Mesothelial cell of epicardium (in vitro differentiated cells): ENCODE results near the gene GAL3ST1. TPM values are rescaled to one million over a fixed set of nuclear protein-coding genes. Genes with fewer than 3 reads are reported as not detected.
"Not testable (repeated sequence)": the region's sequence is repeated elsewhere in the genome, so short reads cannot be mapped to it uniquely, and the experiment has no call there.

Experiments used
- DNase-seq, 2 experiments: peaks; one replicate each; pipeline ENCODE4 v3.0.0; 2021; ENCODE audit warnings: low spot score in 2 of 2; ENCODE audit not compliant: unreplicated experiment in 2 of 2
- H3K27ac Mint-ChIP-seq: 2 replicates; pipeline ENCODE4 v1.8.0; 2021; ENCODE audit warnings: mixed read lengths
- H3K27me3 Mint-ChIP-seq: 2 replicates; pipeline ENCODE4 v1.8.0; 2021; ENCODE audit warnings: low read depth, mixed read lengths
- H3K36me3 Mint-ChIP-seq: 2 replicates; pipeline ENCODE4 v1.8.0; 2021; ENCODE audit warnings: mixed read lengths
- H3K4me1 Mint-ChIP-seq: 2 replicates; pipeline ENCODE4 v1.8.0; 2021; ENCODE audit warnings: mixed read lengths
- H3K4me3 Mint-ChIP-seq: 2 replicates; pipeline ENCODE4 v1.8.0; 2021; ENCODE audit warnings: mild to moderate bottlenecking, moderate library complexity, mixed read lengths
- H3K9me3 Mint-ChIP-seq: 2 replicates; pipeline ENCODE4 v1.8.0; 2021; ENCODE audit warnings: mixed read lengths
- total RNA-seq: library from RNA; stranded (reverse); gene quantifications from 3 replicates; pipeline ENCODE4 v1.2.1, GENCODE V29; 2021
- TF ChIP-seq, protein P1 (sequence below): fragments of 200-600 bp; sonication (generic); IDR thresholded peaks from one replicate; pipeline ENCODE4 v1.5.0; 2021; ENCODE audit warnings: antibody characterized with exemption; ENCODE audit not compliant: unreplicated experiment

GAL3ST1 gene, protein sequence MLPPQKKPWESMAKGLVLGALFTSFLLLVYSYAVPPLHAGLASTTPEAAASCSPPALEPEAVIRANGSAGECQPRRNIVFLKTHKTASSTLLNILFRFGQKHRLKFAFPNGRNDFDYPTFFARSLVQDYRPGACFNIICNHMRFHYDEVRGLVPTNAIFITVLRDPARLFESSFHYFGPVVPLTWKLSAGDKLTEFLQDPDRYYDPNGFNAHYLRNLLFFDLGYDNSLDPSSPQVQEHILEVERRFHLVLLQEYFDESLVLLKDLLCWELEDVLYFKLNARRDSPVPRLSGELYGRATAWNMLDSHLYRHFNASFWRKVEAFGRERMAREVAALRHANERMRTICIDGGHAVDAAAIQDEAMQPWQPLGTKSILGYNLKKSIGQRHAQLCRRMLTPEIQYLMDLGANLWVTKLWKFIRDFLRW
- 0.36 to 0.81 TPM (median 0.40 TPM) in 3 replicates for total RNA-seq

DNA sequence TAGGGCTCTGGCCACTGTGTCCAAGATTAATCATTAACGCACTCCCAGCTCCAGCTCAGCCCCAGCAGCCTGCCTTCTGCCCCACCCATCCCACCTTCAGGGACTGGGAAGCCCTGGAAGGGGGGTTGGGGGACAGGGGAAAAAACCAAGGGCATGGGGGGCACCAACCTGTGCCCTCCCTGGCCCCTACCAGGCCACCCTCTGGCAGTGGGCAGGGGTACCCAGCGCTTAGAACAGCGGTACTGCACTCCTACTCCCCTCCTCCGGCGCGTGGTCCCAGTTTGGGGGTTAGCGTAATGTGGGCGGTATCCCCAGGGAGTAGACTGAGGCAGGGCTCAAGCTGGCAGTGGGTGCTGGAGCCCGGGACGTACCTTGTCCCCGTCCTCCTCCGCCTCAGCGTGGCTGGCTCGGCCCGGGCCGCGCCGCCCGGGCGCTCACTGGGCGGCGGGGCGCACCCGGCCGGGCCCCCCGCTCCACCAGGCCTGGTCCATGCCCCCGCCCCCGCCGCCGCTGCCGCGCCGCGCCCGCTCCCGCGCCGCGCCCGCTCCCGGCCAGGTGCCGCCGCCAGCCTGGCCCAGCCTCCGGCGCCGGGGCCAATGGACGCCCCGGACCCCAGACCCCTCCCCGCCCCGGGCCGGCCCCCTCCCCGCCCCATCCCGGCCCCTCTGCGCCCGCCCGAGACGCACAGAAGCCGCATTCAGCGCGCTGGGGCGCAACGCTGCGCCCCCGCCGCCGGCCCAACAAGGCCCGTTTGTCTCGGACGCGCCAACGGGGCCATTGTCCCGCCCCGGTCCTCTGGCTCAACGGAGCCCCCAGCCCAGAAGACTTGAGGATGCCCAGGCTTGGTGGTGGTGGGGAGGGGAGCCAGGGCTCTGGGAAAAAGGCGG lies at the start of gene GAL3ST1:
Gene GAL3ST1, minus strand, starts transcription at position 571 of the 887 bp plus-strand sequence. CDS start 17,273 bp downstream, outside the sequence.
- Mint-ChIP-seq H3K36me3 (peaks cover 15% of the 10 kb centered on the region), H3K4me1 (peaks cover 2% of the 10 kb centered on the region), H3K27ac (no peak within 1 kb of the TSS), H3K27me3 (peaks cover 39% of the 10 kb centered on the region), H3K9me3 (no peaks in the 10 kb centered on the region), H3K4me3 (peak within 1 kb of the TSS; percentile 68)
- TF ChIP-seq, protein P1, sequence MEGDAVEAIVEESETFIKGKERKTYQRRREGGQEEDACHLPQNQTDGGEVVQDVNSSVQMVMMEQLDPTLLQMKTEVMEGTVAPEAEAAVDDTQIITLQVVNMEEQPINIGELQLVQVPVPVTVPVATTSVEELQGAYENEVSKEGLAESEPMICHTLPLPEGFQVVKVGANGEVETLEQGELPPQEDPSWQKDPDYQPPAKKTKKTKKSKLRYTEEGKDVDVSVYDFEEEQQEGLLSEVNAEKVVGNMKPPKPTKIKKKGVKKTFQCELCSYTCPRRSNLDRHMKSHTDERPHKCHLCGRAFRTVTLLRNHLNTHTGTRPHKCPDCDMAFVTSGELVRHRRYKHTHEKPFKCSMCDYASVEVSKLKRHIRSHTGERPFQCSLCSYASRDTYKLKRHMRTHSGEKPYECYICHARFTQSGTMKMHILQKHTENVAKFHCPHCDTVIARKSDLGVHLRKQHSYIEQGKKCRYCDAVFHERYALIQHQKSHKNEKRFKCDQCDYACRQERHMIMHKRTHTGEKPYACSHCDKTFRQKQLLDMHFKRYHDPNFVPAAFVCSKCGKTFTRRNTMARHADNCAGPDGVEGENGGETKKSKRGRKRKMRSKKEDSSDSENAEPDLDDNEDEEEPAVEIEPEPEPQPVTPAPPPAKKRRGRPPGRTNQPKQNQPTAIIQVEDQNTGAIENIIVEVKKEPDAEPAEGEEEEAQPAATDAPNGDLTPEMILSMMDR, result no peak
- no peak for DNase-seq

GRCh38 chr22:30619909-30620308 lies 45.4 kb upstream of the GAL3ST1 start:
- H3K36me3 Mint-ChIP-seq, result peaks cover 14% of the 10 kb centered on the region
- H3K4me3 Mint-ChIP-seq, DNase-seq, H3K27ac Mint-ChIP-seq, H3K9me3 Mint-ChIP-seq, H3K27me3 Mint-ChIP-seq, H3K4me1 Mint-ChIP-seq: not testable (repeated sequence)

DNA sequence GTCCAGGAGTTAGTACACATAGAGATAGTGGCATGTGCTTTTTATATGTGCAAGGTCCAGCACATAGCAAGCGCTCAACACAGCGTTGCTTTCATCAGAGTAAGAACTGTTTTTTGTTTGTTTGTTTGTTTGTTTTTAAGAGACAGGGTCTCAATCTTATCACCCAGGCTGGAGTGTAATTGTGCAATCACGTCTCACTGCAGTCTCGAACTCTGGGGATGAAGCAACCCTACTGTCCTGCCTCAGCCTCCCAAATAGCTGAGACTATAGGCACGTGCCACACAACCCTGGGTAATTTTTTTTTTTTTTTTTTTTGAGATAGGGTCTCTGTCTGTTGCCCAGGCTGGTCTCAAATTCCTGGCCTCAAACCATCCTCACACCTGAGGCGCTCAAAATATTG lies 43.4 kb upstream of the GAL3ST1 start:
- TF ChIP-seq, protein P1, result no peak
- H3K36me3 Mint-ChIP-seq, result peaks cover 11% of the 10 kb centered on the region
- H3K4me3 Mint-ChIP-seq, result no peak overlapping the region
- H3K27ac Mint-ChIP-seq, result no peak overlapping the region
- DNase-seq, result no peak
- H3K4me1 Mint-ChIP-seq, result no peaks in the 10 kb centered on the region
- H3K27me3 Mint-ChIP-seq, result no peaks in the 10 kb centered on the region
- H3K9me3 Mint-ChIP-seq, result no peaks in the 10 kb centered on the region

DNA sequence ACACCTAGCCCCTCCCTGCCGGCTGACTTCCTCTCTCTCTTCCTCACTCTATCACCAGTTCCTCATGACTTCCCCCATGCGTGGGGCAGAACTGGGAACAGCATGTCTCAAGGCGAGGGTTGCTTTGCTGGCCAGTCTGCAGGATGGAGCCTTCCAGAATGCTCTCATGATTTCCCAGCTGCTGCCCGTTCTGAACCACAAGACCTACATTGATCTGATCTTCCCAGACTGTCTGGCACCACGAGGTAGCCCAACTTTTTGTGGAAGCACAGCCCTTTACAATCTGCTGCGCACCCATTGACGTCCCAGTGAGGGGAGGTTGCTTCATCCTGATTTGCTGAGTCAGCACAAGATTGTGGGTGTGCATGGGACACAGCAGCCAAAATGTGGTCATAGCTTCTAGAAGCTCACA lies 41.1 kb upstream of the GAL3ST1 start:
- Mint-ChIP-seq H3K9me3 (no peaks in the 10 kb centered on the region), H3K27ac (no peak overlapping the region)
- TF ChIP-seq, protein P1, result no peak

DNA sequence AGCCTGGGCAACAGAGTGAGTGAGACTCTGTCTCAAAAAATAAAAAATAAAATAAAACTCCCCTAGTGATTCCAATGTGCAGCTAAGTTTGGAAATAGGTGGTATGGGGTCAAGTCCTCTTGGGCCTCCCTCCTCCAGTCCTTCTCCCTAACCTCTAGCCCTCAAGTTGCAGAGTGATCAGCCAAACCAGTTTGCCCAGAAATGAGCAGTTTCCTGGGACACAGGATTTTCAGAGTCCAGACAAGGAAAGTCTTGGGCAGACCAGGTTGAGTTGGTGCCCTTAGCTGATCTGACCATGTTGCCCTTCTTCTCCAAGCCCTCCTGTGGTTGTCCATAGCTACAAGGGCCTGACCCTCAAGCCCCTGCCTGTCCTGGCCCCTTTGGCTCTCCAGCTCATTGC lies 40.4 kb upstream of the GAL3ST1 start:
- no peak for DNase-seq
- TF ChIP-seq, protein P1, result no peak

More for the DNA sequence above, 41.1 kb upstream of the GAL3ST1 start:
- Mint-ChIP-seq H3K36me3 (peaks cover 10% of the 10 kb centered on the region), H3K4me3 (no peak overlapping the region), H3K27me3 (no peaks in the 10 kb centered on the region), H3K4me1 (no peaks in the 10 kb centered on the region)
- DNase-seq, result no peak

More for the DNA sequence above, 40.4 kb upstream of the GAL3ST1 start:
- Mint-ChIP-seq H3K4me3 (no peak overlapping the region), H3K27me3 (no peaks in the 10 kb centered on the region), H3K27ac (no peak overlapping the region), H3K4me1 (no peaks in the 10 kb centered on the region), H3K36me3 (peaks cover 10% of the 10 kb centered on the region), H3K9me3 (no peaks in the 10 kb centered on the region)
